ENCODE results near the gene RPN2.
A peak's percentile ranks its signal among the peaks of the same experiment; 100 is the strongest.

Gene RPN2

DNA sequence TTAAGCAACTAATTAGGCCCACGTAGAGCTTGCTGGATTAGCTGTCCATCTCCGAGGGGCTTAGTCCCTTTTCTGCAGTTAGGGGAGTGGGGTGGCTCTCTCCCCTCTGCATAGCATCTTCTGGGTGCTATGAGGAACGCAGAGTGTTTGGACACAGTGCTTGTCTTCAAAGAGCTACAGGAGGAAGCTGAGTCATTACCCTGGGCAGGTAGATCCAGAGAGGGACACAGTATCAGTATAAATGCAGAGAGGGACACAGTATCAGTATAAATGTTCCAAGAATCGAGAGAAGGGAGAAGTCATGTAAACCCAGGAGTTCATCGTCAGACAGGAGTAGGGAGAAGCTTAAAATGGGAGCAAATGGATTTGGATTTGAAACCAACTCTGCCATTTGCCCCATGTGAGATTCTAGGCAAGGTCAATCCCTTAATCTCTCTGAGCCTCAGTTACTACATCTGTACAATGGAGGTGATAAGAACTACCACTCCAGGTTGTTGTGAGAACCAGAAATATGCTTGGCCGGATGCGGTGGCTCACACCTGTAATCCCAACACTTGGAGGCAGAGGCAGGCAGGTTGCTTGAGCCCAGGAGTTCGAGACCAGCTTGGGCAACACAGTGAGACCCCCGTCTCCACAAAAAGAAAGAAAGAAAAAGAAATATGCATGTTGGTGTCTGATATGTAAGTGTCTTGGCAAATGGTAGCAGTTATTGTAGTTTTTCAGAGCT is 88.0 kb downstream of the RPN2 start:
- DNase-seq (ENCODE audit: low spot score) = no peak

DNA sequence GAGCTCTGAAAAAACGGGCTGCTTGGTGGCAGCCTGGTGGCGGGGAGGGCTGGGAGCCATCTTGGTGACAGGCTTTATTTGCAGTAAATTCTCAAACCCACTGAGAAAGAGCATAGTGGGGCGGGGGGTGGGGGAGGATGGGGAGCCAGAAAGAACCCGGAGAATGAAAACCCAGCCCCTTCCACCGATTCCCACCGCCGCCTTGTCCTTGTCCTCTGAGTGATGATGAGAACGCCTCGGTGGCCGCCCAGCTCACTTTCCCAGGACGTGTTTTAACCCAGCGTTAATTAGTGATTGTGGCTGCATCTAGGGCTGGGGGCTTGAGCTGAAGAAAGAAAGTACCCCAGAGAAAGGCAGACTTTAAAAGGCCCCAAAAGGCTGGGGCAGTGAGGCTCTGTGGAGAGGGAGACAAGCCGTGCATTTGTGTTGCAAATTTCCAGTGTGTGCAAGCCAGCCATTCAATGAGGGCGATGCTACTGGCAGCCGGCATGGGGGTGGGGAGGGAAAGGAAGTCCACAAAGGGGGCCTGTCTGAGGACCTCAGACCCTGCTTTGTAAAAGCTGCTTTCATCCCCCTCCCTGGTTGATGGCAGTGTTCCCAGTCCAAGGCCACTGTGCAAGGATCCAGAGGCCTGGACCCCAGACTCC is 88.7 kb downstream of the RPN2 start:
- peak; percentile 50 for DNase-seq (ENCODE audit: low spot score)

DNA sequence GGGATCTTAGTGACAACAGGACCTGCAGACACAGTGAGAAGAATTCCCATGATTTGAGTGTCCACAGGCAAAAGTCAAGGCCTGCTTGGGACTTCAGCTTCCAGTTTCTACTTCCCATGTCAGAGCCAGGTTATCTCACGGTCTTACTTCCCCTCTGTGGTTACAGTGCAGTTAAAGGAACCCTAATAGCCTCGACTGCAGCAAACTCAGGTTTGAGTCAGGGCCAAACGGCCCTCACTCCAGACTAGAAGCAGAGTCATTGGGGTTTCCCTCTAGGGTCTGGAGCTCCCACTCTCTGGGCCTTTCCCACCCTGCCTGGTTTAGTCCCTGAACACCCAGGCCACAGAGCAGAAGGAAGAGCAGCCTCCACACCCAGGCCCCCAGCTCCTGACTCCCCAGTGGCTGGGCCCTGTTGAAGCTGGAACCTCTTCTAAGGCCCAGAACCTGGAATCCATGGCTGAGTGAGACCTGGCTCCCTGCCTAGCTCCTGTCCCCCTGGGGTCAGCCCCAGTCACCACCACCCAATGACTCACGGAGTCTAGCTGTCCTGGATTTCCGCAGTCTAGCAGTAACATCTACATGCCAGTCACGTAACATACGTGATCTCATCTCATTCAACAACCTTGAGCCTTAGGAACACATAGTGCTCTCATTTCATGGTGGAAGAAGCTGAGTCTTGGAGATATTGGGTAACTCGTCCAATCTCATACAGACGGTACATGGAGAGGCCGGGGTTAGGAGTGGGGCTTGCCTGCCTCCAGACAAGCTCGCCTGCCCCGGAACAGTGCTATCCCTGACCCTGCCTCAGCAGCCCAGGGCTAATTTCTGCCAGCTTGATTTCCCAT is 91.7 kb downstream of the RPN2 start:
- DNase-seq (ENCODE audit: low spot score) = no peak

DNA sequence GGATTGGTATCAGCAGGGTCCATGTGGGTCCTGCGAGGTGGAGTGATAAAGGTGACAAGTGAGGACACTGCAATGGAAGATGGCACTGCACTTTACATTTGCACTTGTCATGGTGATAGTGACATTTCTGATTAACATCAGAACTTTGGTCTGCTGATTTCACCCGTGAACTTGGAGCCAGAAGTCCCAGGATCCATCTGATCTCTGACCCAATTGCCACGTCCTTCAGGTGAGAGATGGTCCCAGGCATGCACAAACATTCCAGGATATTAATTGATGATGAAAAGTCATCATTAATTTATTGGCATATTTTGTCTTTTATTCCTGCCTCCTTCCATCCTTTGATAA is 92.3 kb downstream of the RPN2 start:
- DNase-seq (ENCODE audit: low spot score) = no peak

DNA sequence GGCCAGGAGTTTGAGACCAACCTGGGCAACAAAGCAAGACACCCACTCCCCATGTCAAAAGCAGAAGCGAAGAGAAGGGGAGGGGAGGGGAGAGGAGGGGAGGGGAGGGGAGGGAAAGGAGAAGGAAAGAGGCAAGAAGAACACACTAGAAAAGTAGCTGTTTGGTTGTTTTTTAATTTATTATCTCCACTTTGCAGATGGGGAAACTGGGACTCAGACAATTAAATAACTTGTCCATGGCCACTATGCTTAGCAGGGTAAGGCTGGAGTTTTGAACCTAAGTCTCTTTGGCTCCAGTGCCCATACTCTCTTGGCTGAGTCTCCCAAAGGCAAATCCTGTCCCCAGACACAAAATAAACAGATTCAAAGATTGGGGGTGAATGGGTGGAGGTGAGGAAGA is 94.9 kb downstream of the RPN2 start:
- no peak for DNase-seq (ENCODE audit: low spot score)

DNA sequence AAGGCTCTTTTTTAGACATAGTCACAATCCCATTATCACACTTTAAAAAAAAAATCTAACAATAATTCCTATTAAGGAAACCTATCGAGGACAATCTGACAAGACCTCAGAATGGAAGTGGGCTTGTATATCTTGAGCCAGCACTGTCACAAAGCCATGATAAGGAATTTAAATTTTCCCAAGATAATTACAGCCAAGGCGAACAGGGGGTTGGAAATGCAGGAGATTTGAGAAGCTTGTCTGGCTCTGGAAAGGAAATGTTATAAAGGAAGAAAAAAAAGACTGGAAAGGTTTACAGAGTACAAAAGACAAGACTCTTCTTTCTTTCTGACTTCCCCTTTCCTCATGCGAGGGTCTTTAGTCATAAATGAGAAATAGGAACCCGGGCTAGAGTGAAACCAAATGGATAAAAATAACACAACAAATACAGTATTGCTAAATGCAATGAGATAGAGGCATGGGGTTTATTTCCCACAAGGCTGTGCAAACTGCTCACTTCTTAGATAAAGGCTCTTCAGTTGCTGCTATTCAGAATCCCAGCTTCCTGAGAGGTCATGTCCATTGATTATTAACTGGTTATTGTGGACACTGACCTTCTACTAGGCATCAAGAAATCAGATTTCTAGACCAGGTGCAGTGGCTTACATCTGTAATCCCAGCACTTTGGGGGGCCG is 95.9 kb downstream of the RPN2 start:
- DNase-seq (ENCODE audit: low spot score) = no peak

DNA sequence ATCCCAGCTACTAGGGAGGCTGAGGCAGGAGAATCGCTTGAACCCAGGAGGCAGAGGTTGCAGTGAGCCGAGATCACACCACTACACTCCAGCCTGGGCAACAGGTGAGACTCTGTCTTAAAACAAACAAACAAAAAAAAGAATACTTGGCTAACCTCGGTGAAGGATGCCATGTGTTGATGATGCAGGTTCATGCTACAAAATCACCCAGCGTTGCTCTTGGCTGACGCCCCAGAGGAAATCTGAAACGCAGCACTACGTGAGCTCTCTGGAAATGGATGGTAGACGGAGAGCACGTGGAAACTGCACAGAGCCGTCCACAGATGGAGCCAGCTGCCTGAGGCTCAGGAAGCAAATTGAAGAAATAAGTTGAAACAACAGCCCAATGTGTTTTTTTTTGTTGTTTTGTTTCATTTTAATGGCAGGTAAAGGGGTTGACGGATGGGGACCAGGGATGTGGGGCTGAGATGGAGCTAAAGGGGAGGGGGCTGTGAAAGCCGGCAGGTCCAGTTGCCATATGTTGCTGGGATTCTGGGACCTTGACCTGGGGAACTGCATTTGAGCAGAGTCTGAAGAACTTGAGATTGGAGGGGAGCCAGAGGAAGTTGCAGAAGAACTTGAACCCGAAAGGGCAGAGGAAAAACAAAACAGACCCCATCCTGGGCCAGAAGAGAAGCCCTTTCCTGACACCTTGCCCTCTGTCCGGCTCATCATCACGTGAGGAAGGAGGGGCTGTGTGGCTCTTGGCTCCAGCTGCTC is 97.5 kb downstream of the RPN2 start:
- no peak for DNase-seq (ENCODE audit: low spot score)

DNA sequence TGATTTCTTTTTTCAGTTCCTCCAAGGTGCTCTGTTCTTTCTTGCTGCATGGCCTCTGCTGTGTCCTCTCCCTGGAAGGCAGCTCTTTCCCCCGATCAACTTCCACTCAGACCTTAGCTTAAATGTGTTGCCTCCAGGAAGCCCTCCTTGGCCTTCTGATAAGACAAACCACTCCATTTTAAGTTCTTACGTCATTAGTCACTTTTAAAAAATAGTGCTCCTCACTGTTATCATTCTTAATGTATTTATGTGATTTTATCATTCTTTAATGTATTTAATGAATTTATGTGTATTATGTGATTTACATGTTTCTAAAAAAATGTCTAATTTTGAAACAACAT is 98.1 kb downstream of the RPN2 start:
- no peak for DNase-seq (ENCODE audit: low spot score)

DNA sequence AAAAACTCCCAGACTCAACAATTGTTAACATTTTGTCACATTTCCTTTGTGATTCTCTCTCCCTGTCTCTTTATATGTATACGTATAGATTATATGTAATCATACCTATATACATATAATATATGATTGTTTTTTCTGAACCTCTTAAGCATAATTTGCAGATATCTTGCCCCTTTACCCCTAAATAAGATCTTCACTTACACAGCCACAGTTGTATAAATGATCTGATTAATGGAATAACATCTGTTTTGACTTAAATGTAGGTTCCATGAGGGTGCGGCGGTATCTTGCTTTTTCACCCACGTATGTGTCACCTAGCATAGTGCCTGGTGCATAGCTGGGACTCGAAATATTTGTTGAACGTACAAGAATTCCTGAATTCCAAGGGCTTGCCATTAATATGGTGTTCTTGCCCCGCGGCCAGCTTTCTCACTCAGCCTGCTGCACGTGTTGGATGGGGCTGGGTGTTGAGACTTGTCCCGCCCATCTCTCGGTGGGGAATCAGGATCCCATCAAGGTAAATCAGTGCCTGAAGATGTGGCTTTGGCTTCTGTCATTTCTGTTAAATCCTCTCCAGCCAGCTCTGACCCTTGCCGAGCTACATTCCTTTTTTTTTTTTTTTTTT is 99.9 kb downstream of the RPN2 start:
- DNase-seq (ENCODE audit: low spot score) = no peak

DNA sequence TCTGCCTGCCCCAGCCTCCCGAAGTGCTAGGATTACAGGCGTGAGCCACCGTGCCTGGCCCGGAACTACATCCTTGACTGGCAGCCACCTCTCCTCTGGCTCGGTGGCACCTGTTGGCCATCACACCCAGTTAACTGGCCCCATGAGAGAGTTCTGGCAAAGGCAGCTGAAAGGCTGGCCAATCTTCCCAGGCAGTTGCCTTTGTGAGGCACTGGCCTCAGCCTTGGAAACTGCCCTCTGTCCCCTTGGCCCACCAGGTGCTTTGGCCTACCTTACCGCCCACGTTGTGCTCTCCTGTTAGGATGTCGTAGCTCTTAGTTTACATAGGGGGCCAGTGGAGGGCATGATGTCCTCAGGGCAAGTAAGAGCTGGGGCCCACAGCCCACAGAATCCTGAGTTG is 100.7 kb downstream of the RPN2 start:
- DNase-seq (ENCODE audit: low spot score) = no peak

DNA sequence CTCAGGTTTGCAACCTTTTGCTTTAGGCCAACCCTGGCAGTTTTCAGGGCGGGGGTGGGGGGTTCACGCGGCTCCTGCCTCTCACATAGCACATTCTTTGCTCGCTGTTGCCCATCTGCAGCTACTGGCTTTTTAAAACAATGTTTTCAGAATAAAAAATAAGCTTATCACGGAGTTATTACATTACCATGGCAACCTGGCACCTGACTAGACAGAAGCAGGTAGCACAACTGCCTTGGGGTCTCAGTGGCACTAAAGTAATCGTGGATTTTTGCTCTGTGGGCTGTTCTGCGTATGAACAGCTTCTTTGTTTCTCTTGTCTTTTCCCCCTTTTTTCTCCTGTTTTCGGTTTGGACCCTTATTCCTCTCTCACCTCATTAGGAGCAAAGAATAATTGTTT is 101.3 kb downstream of the RPN2 start:
- no peak for DNase-seq (ENCODE audit: low spot score)

DNA sequence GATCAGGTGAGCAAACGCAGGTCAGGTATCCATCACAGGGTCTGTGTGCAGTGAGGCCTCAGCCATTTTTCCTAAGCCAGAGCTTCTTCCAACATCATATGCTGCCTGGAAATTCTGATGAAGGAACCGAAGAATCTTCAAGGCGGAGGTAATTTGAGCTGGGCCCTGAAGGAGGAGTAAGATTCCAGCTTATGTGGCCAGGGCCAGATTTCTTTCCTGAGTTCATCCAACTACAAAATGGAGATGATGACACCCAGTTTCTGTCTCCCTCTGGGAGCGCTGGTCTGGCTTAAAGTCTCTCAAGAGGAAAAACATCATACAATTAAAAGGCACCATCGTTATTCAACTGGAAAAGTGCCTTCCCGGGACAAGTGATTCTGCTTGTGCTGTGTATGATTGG is 103.4 kb downstream of the RPN2 start:
- no peak for DNase-seq (ENCODE audit: low spot score)

DNA sequence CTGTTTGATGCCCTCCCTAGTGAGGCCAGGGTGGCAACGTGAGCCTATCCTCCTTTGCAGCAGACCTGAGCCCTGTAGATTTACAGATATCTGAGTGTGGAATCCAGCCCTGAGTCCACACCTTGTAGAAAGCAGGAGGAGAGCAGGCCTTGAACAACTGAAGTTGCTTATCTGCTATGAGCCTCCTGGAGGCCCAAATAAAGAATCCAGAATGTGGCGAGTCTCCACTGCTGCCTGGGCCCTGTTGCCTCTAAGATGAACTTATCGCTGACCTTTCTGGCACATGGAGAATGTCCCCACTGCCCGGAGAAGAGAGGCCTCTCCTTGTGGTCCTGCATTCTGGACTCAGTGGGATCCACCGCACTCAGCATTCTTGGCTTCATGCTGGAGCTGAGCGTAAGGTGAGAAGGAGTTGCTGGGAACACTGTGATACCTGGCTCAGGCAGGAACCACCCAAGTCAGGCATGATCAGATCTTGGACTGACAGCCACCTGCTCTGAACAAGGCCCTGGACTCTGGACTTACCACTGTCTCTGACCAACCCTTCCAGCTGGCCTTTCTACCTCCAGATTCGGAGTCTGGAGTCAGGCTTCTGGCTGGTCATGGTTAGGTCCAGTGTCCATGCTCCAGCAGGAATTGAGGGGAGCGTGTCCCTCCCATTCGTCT is 104.5 kb downstream of the RPN2 start:
- DNase-seq (ENCODE audit: low spot score) = no peak

DNA sequence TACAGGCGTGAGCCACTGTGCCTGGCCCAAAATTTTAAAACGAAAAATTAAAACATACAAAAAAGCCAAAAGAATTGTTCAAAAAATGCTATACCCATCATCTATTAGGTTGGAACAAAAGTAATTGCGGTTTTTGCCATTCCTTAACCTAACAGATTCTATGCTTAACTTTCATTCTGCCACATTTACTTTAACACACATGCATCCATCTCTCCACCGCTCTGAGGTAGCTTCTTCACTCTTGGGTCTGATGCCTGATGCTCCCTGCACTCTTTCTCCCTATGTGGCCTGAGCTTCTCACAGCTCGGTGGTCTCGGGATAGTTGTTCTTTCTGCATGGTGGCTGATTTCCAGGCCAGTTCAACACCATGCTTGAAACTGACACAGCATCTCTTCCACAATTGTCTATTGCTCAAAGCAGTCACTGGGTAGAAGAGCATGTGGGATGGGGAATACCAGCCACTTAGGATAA is 105.6 kb downstream of the RPN2 start:
- DNase-seq (ENCODE audit: low spot score) = no peak

DNA sequence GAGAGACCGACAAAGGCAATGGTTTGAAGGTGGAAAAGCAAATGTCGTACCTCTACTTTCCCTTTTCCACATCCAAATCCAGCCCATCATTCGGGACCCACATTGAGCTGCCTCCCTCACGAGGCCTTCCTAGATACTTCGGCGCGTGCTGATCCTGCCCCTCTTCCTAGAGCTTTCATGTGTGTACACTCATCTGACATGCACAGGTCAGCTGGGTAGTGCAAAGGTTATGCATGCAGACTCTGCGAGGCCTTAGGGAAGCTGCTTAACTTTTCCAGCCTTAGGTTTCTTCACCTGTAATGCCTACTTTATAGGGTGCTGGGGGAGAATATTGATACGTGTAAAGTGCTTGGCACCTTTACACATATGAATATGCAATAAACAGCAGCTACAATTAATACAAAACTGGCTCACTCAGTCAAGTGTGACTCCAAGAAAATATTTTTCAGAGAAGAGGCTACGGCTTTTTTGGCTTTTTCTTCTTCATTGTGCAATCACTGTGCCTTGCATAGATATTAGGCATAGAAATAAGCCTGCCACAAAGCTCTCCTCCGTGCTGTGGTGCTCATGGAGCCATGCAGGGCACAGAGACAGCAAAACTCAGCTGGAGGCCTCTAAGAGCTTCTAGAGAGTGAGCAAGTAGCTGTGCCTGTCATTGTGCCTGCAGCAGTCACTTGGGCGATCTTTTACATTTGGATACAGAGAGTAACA is 106.7 kb downstream of the RPN2 start:
- no peak for DNase-seq (ENCODE audit: low spot score)

DNA sequence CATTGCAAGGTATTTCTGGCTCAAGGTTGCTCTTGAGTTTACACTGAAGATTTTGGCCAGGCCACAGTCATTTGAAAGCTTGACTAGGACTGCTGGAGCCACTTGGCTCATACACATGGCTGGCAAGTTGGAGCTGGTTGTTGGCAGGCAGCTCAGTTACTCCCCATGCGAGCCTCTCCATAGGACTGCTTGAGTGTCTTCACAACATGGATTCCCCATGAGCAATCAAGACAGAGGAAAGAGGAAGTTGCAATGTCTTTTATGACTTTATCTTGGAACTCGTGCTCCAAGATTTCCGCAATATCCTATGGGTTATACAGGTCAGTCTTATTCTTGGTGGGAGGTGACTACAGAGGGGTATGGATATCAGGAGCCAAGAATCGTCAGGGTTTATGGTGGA is 109.0 kb downstream of the RPN2 start:
- DNase-seq (ENCODE audit: low spot score) = no peak

DNA sequence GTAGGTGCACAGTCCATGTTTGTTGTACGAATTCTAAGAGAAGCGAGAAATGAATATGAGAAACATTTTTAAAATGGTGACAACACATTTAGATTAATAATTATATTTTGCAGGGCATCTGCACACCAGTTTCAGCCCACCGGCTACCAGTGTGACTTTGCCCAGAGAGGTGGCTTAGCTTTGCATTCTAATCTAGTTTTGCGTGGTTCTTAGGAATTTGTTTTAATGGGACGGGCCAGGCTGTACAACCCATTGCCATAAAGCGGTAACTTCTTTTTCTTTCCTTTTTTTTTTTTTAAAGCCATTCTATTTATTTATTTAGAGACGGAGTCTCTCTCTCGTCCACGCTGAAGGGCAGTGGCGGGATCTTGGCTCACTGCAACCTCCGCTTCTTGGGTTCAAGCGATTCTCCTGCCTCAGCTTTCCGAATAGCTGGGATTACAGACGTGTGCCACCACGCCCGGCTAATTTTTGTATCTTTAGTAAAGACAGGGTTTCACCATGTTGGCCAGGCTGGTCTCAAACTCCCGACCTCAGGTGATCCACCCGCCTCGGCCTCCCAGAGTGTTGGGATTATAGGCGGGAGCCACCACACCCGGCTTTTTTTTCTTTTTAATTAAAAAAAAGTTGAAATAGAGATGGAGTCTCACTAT is 111.2 kb downstream of the RPN2 start:
- no peak for DNase-seq (ENCODE audit: low spot score)

Data from putamen (tissue), 1 donor.